Gastroesophageal sphincter (tissue), 4 donors: ENCODE measurements around the gene FCN2. TPM values are rescaled to one million over a fixed set of nuclear protein-coding genes. Genes with fewer than 3 reads are reported as not detected.
"Not testable (repeated sequence)": the region's sequence is repeated elsewhere in the genome, so short reads cannot be mapped to it uniquely, and the experiment has no call there.

Experiments used
- ATAC-seq: fragments of 150-250 bp; one replicate; pipeline ENCODE4 v1.9.1; 2016; ENCODE audit warnings: mild to moderate bottlenecking, moderate library complexity
- H3K27ac ChIP-seq, 4 donors: fragments of 200-600 bp; sonication (generic) in 3 of 4; 1 replicate in 3 of 4; 2 replicates in 1 of 4; pipeline ENCODE4 v1.5.1; 2016 to 2019
- H3K27me3 ChIP-seq: fragments of 200-600 bp; sonication (generic); one replicate; pipeline ENCODE4 v1.5.1; 2019
- H3K36me3 ChIP-seq, 2 donors: fragments of 200-600 bp; sonication (generic); one replicate each; pipeline ENCODE4 v1.5.1; 2019; ENCODE audit warnings: control low read depth in 1 of 2
- H3K4me1 ChIP-seq, 3 donors: fragments of 200-600 bp; sonication (generic); 1 replicate in 2 of 3; 2 replicates in 1 of 3; pipeline ENCODE4 v1.5.1; 2016 to 2019; ENCODE audit warnings: control low read depth in 2 of 3
- H3K4me3 ChIP-seq, 2 donors: fragments of 200-600 bp; sonication (generic); one replicate each; pipeline ENCODE4 v1.5.1; 2019; ENCODE audit warnings: mild to moderate bottlenecking in 1 of 2, moderate library complexity in 1 of 2
- H3K9me3 ChIP-seq, 3 donors: fragments of 200-600 bp; sonication (generic); one replicate each; pipeline ENCODE4 v1.5.1; 2017 to 2019; ENCODE audit warnings: control low read depth in 2 of 3
- EP300 ChIP-seq: sonication (generic); formaldehyde crosslinking; IDR thresholded peaks from one replicate; pipeline ENCODE4 v1.6.1; 2017; ENCODE audit warnings: antibody characterized with exemption, mild to moderate bottlenecking
- POLR2A ChIP-seq, 2 donors: fragments of 450-650 bp; IDR thresholded peaks; one replicate each; pipeline ENCODE4 v1.6.1; 2017; ENCODE audit warnings: antibody characterized with exemption in 2 of 2, mild to moderate bottlenecking in 2 of 2, moderate library complexity in 1 of 2
- POLR2AphosphoS5 ChIP-seq: sonication (generic); formaldehyde crosslinking; IDR thresholded peaks from one replicate; pipeline ENCODE4 v1.6.1; 2017; ENCODE audit warnings: antibody characterized with exemption
- WGBS, 2 donors: methylation state at CpG; one replicate each; pipeline ENCODE4 v1.1.5; 2018; ENCODE audit warnings: low coverage in 1 of 2; 5-methylcytosine and 5-hydroxymethylcytosine counted together
- total RNA-seq, 4 donors: library from RNA; depleted of rRNA; stranded (reverse); fragments of >200 nt; gene quantifications; one replicate each; pipeline ENCODE4 v1.1.0, GENCODE V29; 2016
- TF ChIP-seq, protein P1 (sequence below), 4 experiments: fragments of 200-600 bp in 2 of 4; fragments of 450-650 bp in 2 of 4; sonication (generic) in 1 of 4; IDR thresholded peaks; one replicate each; pipeline ENCODE4 v1.5.1; 2017 to 2019; ENCODE audit warnings: antibody characterized with exemption in 4 of 4, mild to moderate bottlenecking in 2 of 4, moderate library complexity in 2 of 4

Gene FCN2
- total RNA-seq, 4 donors from 2014 or later: not detected

DNA sequence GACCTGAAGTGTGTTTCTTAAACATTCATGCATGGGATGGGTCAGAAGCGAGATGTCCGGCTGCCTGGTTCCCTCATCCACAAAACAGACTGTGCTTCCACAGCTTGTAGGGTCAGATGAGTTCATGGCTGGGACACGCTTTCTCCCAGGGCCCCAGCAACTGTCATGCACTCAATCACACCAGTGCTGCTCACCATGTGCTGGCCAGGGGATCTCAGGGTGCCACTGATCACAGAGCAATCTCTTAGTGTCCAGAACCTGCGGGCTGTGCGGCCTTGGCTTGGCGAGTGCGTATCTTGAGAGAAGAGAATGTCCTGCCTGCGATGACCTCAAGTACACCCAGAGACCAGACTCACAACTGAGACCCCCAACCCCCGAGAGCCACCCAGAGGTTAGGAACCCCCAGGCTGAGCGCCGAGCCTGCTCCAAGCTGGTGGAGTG lies 26.0 kb upstream of the FCN2 start:
- H3K9me3 ChIP-seq: no peaks in the 10 kb centered on the region
- TF ChIP-seq, protein P1, sequence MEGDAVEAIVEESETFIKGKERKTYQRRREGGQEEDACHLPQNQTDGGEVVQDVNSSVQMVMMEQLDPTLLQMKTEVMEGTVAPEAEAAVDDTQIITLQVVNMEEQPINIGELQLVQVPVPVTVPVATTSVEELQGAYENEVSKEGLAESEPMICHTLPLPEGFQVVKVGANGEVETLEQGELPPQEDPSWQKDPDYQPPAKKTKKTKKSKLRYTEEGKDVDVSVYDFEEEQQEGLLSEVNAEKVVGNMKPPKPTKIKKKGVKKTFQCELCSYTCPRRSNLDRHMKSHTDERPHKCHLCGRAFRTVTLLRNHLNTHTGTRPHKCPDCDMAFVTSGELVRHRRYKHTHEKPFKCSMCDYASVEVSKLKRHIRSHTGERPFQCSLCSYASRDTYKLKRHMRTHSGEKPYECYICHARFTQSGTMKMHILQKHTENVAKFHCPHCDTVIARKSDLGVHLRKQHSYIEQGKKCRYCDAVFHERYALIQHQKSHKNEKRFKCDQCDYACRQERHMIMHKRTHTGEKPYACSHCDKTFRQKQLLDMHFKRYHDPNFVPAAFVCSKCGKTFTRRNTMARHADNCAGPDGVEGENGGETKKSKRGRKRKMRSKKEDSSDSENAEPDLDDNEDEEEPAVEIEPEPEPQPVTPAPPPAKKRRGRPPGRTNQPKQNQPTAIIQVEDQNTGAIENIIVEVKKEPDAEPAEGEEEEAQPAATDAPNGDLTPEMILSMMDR (IDR thresholded peaks at IDR 0.05): no peak
- no peak for TF ChIP-seq POLR2A (IDR thresholded peaks at IDR 0.05)
- peaks cover 0 to 15% (median 0%) of the 10 kb centered on the region in 3 donors for H3K4me1 ChIP-seq
- H3K36me3 ChIP-seq: no peaks in the 10 kb centered on the region
- H3K27ac ChIP-seq: no peak overlapping the region
- H3K4me3 ChIP-seq: no peak overlapping the region
- peaks cover 23% of the 10 kb centered on the region for H3K27me3 ChIP-seq
- no peak for ATAC-seq
- WGBS, 2 donors: 90% methylated on average over 2 of the region's 11 CpGs; no CpG with 5 or more reads in 1 of the 2 donors

DNA sequence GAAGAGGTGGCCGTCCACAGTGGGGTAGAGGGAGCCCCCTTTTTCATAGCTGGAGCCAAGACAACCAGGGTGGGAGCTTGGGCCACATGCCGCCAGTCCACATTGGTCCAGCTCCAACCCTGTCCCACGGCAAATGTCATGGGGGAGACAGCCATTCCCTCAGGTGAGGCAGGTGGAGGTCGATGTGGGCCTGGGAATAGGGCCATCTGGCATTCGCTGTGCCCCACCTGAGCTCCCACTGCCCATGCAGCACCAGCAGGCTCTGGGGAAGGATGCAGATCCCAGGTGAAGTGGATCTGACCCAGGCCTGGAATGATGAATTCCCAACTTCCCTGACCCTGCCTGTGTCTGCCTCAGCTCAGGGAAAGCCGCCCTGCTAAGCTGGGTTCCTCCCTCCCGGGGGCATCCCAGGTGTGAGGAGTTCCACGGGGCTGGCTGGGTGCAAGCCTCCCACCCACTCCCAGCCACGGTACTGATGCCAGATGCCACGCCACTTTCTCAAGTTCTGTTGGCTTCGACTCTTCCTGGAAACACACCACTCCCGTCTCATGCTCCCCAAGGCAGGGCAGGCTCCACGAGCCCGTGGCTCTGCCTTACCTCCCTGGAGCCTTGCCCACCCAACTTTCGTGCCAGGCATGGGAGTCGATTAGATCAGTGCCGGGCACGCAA lies 25.2 kb upstream of the FCN2 start:
- TF ChIP-seq, protein P1 (IDR thresholded peaks at IDR 0.05): no peak
- TF ChIP-seq EP300 (no peak), POLR2AphosphoS5 (no peak), POLR2A (IDR thresholded peaks at IDR 0.05) (no peak)
- no peaks in the 10 kb centered on the region for H3K9me3 ChIP-seq
- no peaks in the 10 kb centered on the region for H3K36me3 ChIP-seq
- peaks cover 0 to 15% (median 0%) of the 10 kb centered on the region in 3 donors for H3K4me1 ChIP-seq
- 70% methylated on average over 6 of the region's 18 CpGs; no CpG with 5 or more reads in 1 of the 2 donors for WGBS, 2 donors
- no peak overlapping the region for H3K4me3 ChIP-seq
- H3K27me3 ChIP-seq: peaks cover 23% of the 10 kb centered on the region
- no peak overlapping the region for H3K27ac ChIP-seq
- ATAC-seq: no peak

DNA sequence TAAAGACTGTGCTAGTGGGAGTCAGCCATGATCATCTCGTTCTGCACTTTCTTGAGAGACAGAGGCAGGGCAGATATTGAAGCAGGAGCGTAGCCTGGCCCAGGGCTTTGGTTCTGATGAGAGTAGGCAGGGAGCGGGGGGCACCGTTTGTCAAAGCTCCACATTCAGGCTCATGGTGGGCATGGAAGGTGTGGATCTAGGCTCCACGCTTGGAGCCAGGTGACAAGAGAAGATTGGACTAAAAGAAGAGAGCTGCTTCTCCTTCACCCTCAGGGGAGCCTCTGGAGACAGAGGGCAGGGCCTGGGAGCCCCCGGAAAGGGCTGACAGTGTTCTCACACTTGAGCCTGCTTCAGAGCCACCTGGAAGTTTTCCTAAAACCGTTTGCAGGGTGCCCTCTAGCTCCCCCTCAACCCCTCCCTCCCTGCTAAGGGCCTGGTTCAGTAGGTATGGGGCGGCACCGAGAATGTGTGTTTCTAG lies 24.7 kb upstream of the FCN2 start:
- Histone ChIP-seq H3K27ac (no peak overlapping the region), H3K4me1 (peaks cover 0 to 15% (median 0%) of the 10 kb centered on the region in 3 donors), H3K27me3 (peaks cover 23% of the 10 kb centered on the region), H3K9me3 (no peaks in the 10 kb centered on the region), H3K36me3 (no peaks in the 10 kb centered on the region), H3K4me3 (no peak overlapping the region)
- TF ChIP-seq EP300 (no peak), POLR2AphosphoS5 (no peak), POLR2A (IDR thresholded peaks at IDR 0.05) (no peak)
- TF ChIP-seq, protein P1 (IDR thresholded peaks at IDR 0.05): no peak
- 69% methylated on average over 6 of the region's 9 CpGs; no CpG with 5 or more reads in 1 of the 2 donors for WGBS, 2 donors
- ATAC-seq: no peak

DNA sequence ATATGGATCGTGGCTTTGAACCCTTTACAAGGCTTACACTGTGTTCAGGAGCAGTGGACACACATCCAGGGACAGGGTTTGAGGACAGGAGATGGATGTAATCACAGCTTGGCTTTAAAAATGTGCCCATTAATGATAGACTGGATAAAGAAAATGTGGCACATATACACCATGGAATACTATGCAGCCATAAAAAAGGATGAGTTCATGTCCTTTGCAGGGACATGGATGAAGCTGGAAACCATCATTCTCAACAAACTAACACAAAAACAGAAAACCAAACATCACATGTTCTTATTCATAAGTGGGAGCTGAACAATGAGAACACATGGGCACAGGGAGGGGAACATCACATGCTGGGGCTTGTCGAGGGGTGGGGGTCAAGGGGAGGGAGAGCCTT lies 23.2 kb upstream of the FCN2 start:
- not testable (repeated sequence) for H3K4me3 ChIP-seq, H3K9me3 ChIP-seq, H3K36me3 ChIP-seq, ATAC-seq, H3K27ac ChIP-seq
- WGBS, 2 donors: 100% methylated on average over 1 to 2 of the region's 2 CpGs
- peaks cover 23% of the 10 kb centered on the region for H3K27me3 ChIP-seq
- H3K4me1 ChIP-seq: peaks cover 0 to 15% (median 0%) of the 10 kb centered on the region in 3 donors

DNA sequence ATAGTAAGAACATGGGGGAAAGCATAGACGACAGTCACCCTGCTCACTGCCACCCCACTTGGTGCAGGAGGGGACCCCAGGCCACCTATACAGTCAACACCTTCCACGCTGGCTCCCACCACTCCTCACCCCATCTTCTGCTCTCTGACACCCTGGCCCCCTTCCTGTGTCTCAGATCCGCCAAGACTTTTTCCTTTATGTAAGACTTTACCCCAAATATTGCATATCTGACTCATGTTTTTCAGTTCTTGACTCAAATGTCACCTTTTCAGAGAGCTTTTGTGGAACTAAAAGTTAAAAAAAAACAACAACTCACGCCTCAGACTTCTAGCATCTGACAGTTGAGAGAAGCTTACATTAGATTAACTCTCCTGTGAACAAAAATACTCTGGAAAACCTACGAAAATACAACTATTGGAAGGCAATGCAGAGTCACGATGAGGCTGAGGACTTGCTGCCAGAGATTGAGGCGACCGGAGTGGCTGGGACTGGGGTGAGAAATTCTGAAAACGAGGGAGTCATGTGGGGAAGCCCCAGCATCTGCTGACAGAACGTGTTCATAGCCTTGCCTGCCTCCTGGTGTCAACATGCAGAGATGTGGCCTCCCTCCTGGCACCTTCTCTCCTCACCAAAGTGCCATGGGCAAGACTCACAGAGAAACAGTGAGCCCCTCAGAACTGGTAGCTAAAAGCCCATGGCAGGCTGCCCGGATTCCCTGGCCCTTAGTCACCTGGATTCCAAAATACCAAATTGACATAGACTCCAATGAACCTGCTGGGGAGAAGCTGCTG lies 22.4 kb upstream of the FCN2 start:
- peaks cover 23% of the 10 kb centered on the region for H3K27me3 ChIP-seq
- TF ChIP-seq POLR2A (IDR thresholded peaks at IDR 0.05) (no peak), POLR2AphosphoS5 (no peak), EP300 (no peak)
- TF ChIP-seq, protein P1 (IDR thresholded peaks at IDR 0.05): peak in 1 of 4 experiments; percentile 5
- 47 to 50% methylated on average over 6 to 9 of the region's 11 CpGs for WGBS, 2 donors
- H3K27ac ChIP-seq: no peak overlapping the region
- H3K36me3 ChIP-seq: no peaks in the 10 kb centered on the region
- H3K4me3 ChIP-seq: no peak overlapping the region
- peaks cover 0 to 7% (median 0%) of the 10 kb centered on the region in 3 donors for H3K4me1 ChIP-seq
- ATAC-seq: no peak
- H3K9me3 ChIP-seq: no peaks in the 10 kb centered on the region
